GM18951 (cell line): ENCODE results near the gene KLHL5.

Source experiments
- POLR2A ChIP-seq: IDR thresholded peaks from 4 replicates; pipeline ENCODE4 v1.6.1; 2011; ENCODE audit warnings: mild to moderate bottlenecking; ENCODE audit not compliant: insufficient read length, insufficient read depth; ENCODE audit errors: extremely low read depth
- in situ Hi-C: fragments of 300-500 bp; cut with MboI; formaldehyde crosslinking; loops from one replicate; pipeline ENCODE4 v1.12.0; 2022; ENCODE audit warnings: low sequenced_read_pairs, mixed read lengths, inconsistent platforms; ENCODE audit not compliant: unreplicated experiment

The KLHL5 gene

DNA sequence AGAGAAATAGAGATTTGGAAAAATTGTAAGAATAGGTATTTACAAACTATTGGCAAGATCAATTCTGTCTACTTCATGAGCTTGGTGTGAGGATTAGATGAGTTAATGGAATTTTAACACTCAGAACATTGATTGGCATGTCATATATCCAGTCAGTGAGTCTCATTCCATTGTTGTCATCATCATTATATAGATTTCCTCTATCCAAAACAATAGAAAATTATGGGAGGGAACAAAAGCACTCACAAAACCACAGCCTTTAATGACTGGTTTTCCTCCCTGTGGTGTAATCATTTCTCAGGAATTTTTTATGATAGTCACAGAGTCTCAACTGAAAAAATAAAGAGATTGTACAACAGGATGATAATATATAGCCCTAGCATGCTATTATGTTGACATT is 21.1 kb downstream of the KLHL5 start:
- no peak for TF ChIP-seq POLR2A
- in situ Hi-C loops, result no loop called here

DNA sequence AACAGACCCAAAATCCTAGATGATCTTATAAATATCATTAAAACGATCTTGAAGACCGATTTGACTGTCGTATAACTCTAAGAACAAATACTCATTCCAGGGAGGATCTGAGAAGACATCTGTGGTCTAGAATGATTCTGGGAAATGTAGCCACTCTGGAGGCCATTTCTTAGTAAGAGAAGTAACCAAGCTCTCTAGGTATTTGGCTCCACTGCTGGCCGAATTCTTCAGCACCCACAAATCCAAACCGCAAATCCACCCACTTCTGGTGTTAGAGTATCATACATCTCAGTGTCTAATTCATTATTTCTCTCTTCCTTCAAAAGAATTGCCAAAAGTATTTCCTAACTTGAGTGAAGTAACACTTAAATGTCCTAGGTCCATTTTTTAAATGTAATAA is 23.9 kb downstream of the KLHL5 start:
- in situ Hi-C loops, result no loop called here

DNA sequence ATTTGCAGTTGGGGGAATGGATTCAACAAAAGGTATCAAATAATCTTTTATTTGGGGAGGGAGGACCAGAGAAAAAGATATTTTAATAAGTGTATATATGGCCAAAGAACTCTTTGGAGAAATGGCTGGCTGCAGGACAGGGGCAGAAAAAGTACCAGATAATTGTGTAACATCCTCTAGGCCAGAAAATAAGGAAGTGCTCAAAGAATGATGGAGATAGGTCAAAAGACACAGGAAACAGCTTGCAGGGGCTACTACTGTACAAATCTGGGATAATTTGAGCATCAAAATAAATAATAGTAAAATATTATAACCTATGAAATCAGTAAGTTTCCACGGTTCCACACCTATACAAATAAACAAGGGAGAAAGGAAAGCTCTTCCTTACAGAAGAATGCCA is 34.8 kb downstream of the KLHL5 start:
- in situ Hi-C loops, result no loop called here
- TF ChIP-seq POLR2A, result no peak

More for the DNA sequence above, 23.9 kb downstream of the KLHL5 start:
- no peak for TF ChIP-seq POLR2A

DNA sequence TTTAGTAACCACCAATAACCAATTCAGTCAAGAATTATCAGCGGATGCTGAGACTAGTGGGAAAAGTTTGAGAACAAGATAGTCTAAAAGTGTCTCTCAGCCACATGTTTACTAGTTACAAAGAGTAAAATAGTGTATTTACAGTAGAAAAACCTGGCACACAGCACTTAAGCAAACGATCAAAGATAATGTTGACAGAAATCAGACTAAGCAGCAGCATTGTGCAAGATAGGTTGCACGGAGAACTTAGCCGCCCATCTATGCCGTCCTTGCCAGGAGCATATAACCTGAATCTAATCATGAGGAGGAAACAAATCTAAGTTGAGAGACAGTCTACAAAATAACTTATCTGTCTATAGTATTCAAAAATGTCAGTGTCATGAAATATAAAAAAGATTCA is 35.3 kb downstream of the KLHL5 start:
- no peak for TF ChIP-seq POLR2A
- in situ Hi-C loops, result no loop called here

DNA sequence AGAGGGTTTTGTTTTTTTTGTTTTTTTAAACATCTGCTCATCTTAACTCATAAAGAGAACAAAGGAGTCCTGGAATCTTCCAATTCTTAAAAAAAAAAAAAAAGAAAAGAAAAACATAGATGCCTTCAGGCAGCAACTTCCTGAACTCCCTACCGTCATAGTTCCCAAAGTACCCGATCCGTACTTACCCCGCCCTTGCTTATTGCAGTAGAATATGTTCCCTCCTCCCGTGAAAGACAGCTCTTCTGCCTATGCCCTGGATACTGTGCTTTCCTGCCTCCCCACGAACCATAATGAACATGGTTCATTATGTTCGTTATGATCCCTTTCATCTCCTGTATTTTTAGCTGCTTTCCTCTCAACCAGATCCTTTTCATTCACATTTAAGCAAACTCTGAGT is 40.3 kb downstream of the KLHL5 start:
- in situ Hi-C loops, result no loop called here
- no peak for TF ChIP-seq POLR2A

DNA sequence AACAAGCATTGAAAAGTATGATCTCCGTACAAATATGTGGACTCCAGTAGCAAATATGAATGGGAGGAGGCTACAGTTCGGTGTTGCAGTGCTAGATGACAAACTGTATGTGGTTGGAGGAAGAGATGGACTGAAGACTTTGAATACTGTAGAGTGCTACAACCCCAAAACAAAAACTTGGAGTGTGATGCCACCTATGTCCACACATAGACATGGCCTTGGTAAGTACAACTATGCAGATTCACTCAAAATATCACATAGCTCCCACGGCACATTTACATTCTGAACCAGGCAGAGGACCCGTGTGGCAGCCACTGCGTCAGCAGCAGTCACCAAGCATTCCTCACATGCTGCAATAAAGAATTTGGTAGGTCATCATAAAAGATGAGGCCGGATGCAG is 41.3 kb downstream of the KLHL5 start:
- in situ Hi-C loops, result no loop called here
- TF ChIP-seq POLR2A, result no peak

DNA sequence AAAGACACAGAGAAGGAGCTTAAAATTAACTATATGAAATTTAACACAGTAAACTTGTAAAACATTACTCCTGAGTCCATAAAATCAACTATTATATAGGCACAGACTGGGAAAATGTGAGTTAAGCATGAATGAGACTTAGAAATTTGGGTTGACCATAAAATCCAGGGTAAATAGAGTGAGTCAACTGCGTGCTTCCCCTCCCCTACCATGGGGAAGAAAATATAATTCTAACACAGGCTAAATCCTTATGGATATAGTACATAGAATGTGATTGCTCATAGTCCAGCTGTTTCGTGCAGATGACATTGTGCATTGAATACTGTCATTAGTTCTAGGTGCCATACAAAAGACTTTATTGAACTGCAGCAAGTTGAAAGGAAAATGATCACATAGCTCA is 42.2 kb downstream of the KLHL5 start:
- TF ChIP-seq POLR2A, result no peak
- in situ Hi-C loops, result no loop called here

DNA sequence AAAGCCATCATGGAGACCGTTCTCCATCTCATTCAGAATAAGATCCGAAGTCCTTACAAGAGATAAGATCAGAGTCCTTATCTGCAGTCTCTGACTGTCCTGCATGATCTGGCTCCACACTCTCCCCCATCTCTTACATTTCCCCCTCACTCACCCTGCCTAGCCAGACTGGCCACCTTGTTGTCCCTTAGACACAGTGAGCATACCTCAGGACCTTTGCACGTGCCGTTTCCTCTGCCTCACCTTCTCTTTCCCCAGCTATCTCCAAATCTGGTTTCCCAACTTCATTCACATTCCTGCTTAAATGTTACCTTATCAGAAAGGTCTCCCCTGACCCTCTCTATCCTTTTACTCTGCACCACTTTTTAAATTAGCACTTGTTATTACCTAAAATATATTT is 44.0 kb downstream of the KLHL5 start:
- in situ Hi-C loops, result no loop called here
- no peak for TF ChIP-seq POLR2A

DNA sequence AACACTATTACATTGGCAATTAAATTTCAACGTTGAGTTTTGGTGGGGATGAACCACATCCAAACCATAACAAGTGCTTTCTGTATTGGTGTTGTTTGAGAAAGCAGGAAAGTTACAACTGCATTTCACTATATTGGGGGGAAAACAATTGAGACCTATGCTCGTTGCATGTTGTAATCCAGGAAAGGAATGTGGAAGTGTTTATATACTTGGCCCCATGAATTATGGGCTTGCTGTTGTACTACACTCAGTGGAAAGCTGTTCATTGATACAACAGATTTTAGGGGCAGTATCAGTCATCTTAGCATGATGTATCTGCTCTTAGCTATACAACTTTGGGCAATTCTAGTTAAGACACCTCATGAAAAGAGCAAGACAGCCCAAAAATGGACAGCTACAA is 52.4 kb downstream of the KLHL5 start:
- no peak for TF ChIP-seq POLR2A
- in situ Hi-C loops, result no loop called here

DNA sequence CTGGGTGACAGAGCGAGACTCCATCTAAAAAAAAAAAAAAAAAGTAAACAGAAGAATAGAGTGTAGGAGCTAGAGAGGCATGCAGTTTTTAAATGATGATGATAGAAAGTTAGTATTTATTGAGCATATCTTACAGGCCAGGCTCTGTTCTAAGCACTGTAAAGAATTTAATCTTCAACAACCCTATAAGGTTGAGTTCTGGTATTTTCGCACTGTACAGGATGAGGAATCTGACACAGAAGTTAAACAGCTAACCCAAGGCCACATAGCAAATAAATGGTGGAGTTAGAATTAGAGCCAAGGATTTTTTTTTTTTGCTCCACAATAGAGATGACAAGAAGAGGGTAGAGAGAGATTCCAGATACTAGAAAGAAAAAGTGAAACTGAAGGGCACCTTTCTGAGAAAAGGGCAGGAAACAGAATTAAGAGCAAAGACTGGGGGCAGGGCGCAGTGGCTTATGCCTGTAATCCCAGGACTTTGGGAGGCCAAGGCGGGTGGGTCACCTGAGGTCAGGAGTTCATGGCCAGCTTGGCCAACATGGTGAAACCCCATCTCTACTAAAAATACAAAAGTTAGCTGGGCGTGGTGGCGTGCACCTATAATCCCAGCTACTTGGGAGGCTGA is 56.1 kb downstream of the KLHL5 start:
- TF ChIP-seq POLR2A, result no peak

DNA sequence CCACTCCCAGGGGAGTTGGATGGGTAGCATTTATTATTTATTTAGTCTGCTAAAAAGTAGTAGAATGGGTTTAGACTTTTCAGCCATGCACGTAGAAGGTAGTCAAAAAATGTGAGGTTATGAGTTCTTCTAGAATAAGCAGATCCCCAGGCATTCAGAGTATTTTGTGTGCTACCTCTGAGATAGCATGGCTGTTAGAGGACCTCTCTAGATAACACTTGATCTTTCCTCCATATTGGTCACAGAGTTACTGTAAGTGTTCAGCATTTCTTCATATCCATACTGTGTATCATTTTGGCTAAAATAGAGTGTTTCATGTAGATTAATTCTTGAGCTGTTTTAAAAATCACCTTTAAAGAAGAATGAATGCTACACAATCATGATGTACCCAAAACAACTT is 58.4 kb downstream of the KLHL5 start:
- TF ChIP-seq POLR2A, result no peak
- in situ Hi-C loops, result no loop called here

More for the DNA sequence above, 56.1 kb downstream of the KLHL5 start:
- in situ Hi-C loops, result no loop called here

DNA sequence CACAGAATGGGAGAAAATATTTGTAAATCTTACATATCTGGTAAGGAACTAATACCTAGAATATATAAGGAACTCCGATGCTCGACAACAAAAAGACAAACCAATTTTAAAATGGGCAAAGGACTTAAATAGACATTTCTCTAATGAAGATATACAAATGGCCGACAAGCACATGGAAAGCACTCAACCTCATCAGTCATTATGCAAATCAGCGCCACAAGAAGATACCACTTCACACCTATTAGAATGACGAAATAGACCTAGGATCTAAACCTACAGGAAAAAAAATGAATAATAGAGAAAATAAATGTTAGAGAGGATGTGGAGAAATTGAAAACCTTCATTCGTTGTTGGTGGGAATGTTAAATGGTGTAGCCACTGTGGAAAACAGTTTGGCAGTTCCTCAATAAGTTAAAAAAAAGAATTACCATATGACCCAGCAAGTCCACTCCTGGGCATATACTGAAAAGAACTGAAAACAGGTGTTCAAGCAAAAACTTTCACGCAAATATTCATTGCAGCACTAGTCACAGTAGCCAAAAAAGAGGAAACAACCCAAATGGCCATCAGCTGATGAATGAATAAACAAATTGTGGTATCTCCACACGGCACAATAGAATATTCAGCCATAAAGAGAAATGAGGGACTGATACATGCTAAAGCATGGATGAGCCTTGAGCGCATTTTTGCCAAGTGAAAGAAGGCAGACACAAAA is 63.0 kb downstream of the KLHL5 start:
- in situ Hi-C loops, result no loop called here
- TF ChIP-seq POLR2A, result no peak

DNA sequence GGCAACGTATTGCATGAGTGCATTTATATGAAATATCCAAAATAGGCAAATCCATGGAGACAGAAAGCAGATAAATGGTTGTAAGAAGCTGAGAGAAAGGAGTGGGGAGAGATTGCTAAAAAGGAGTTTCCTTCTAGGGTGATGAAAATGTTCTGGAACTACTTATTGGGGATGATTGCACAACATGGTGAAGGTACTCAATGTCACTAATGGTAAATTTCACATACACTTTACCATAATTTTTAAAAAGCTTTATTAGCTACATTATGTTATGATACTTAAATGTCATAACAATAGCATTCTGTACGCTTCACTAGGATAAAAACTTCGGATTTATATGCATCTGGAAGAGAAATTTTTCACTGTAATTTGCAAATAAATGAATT is 63.6 kb downstream of the KLHL5 start:
- in situ Hi-C loops, result no loop called here
- no peak for TF ChIP-seq POLR2A
